IMR-90 (cell line): ENCODE measurements around the gene TAB2.
A peak's percentile ranks its signal among the peaks of the same experiment; 100 is the strongest.

ENCODE experiments used
- BHLHE40 ChIP-seq: fragments of 150-350 bp; IDR thresholded peaks from 2 replicates; pipeline ENCODE4 v1.6.1; 2016; ENCODE audit warnings: mild to moderate bottlenecking, low read depth, low read length
- CEBPB ChIP-seq: IDR thresholded peaks from 2 replicates; pipeline ENCODE4 v1.6.1; 2012; ENCODE audit warnings: low read depth, low read length, improper control_type of control experiment
- MAFK ChIP-seq: IDR thresholded peaks from 2 replicates; pipeline ENCODE4 v1.6.1; 2012; ENCODE audit warnings: low read depth, low read length, improper control_type of control experiment
- MXI1 ChIP-seq: IDR thresholded peaks from 2 replicates; pipeline ENCODE4 v1.6.1; 2012; ENCODE audit warnings: low read depth, mild to moderate bottlenecking, low read length, moderate library complexity, borderline replicate concordance
- NFE2L2 ChIP-seq: fragments of 150-350 bp; IDR thresholded peaks from 2 replicates; pipeline ENCODE4 v1.6.1; 2016; ENCODE audit warnings: low read depth, mild to moderate bottlenecking, low read length
- POLR2A ChIP-seq: IDR thresholded peaks from 2 replicates; pipeline ENCODE4 v1.6.1; 2012; ENCODE audit warnings: mild to moderate bottlenecking, low read depth, low read length
- RAD21 ChIP-seq: IDR thresholded peaks from 2 replicates; pipeline ENCODE4 v1.6.1; 2012; ENCODE audit warnings: low read length, improper control_type of control experiment
- RCOR1 ChIP-seq: IDR thresholded peaks from 2 replicates; pipeline ENCODE4 v1.6.1; 2012; ENCODE audit warnings: mild to moderate bottlenecking, low read length, improper control_type of control experiment; ENCODE audit not compliant: insufficient replicate concordance
- RFX5 ChIP-seq: IDR thresholded peaks from 2 replicates; pipeline ENCODE4 v1.8.0; 2012; ENCODE audit warnings: low read depth, mild to moderate bottlenecking, low read length, moderate library complexity
- TF ChIP-seq, protein P1 (sequence below): conservative IDR thresholded peaks from 2 replicates; pipeline ENCODE4 v1.5.1; 2012; ENCODE audit warnings: mild to moderate bottlenecking, low read depth, low read length, improper control_type of control experiment

DNA sequence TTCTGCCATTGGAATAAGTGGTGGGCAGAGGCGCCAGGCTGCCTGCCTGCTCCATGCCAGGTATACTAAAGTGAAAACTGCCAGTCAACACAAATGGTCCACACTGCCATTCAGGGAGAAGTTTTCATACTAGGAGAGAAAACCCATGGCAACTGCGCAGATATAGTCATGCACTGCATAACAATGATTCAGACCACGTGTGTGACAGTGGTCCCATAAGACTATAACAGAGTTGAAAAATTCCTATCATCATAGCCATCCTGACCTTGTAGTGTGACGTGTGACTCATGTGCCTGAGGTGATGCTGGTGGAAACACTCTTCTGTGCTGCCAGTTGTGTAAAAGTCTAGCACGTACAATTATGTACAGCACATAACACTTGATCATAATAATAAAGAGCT, 142.2 kb downstream of the TAB2 start:
- TF ChIP-seq, protein P1, sequence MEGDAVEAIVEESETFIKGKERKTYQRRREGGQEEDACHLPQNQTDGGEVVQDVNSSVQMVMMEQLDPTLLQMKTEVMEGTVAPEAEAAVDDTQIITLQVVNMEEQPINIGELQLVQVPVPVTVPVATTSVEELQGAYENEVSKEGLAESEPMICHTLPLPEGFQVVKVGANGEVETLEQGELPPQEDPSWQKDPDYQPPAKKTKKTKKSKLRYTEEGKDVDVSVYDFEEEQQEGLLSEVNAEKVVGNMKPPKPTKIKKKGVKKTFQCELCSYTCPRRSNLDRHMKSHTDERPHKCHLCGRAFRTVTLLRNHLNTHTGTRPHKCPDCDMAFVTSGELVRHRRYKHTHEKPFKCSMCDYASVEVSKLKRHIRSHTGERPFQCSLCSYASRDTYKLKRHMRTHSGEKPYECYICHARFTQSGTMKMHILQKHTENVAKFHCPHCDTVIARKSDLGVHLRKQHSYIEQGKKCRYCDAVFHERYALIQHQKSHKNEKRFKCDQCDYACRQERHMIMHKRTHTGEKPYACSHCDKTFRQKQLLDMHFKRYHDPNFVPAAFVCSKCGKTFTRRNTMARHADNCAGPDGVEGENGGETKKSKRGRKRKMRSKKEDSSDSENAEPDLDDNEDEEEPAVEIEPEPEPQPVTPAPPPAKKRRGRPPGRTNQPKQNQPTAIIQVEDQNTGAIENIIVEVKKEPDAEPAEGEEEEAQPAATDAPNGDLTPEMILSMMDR, result no peak
- TF ChIP-seq CEBPB, result no peak
- no peak for TF ChIP-seq POLR2A
- no peak for TF ChIP-seq RAD21
- no peak for TF ChIP-seq NFE2L2
- TF ChIP-seq MAFK, result no peak
- no peak for TF ChIP-seq MXI1
- TF ChIP-seq RCOR1, result no peak
- TF ChIP-seq BHLHE40, result peak; percentile 57; the same call in 1 of the 2 replicates
- no peak for TF ChIP-seq RFX5
